ENCODE measurements around the gene CNKSR3. TPM values are rescaled to one million over a fixed set of nuclear protein-coding genes. Genes with fewer than 3 reads are reported as not detected.
A peak's percentile ranks its signal among the peaks of the same experiment; 100 is the strongest.

CNKSR3 gene
- polyA plus RNA-seq, 1 of the 3 experiments (the other 2 are of a cell fraction), result 1.6 TPM

- TF ChIP-seq SMC3 (IDR thresholded peaks at IDR 0.05; ENCODE audit: low read depth, low read length) (no peak), FOSL2 (IDR thresholded peaks at IDR 0.05; ENCODE audit: borderline replicate concordance, low read depth) (peak; percentile 88), YY1 (IDR thresholded peaks at IDR 0.05; ENCODE audit: low read depth) (no peak), SIN3A (IDR thresholded peaks at IDR 0.05; ENCODE audit: borderline replicate concordance, low read depth, low read length) (peak; percentile 46; the same call in 1 of the 2 replicates), POLR2AphosphoS5 (IDR thresholded peaks at IDR 0.05; ENCODE audit: low read depth, low read length) (peak; percentile 62; the same call in 1 of the 2 replicates), NRF1 (IDR thresholded peaks at IDR 0.05; ENCODE audit: low read depth, low read length) (no peak), TEAD4 (IDR thresholded peaks at IDR 0.05; ENCODE audit: borderline replicate concordance, insufficient read depth) (peak; percentile 83), GATA2 (CRISPR knock-in tag; IDR thresholded peaks at IDR 0.05) (no peak), GABPA (IDR thresholded peaks at IDR 0.05; ENCODE audit: low read depth) (no peak), USF1 (IDR thresholded peaks at IDR 0.05; ENCODE audit: borderline replicate concordance, low read depth) (no peak)
These were observed 99.8 kb downstream of the CNKSR3 start (continued) for GRCh38 chr6:154410619-154411072.

- H2AFZ ChIP-seq (ENCODE audit: low read depth), result no peak overlapping the region
- no peak for DNase-seq
- no peaks in the 10 kb centered on the region for H3K79me2 ChIP-seq (ENCODE audit: insufficient read depth)
- no peaks in the 10 kb centered on the region for H3K27me3 ChIP-seq (ENCODE audit: insufficient read depth)
- H3K36me3 ChIP-seq (replicated peaks in 1 of 2; ENCODE audit: control insufficient read depth in 1 of 2, insufficient read depth in 2 of 2, low read length in 1 of 2), result peaks cover 11 to 14% of the 10 kb centered on the region in 2 experiments
- H3K4me1 ChIP-seq (ENCODE audit: control insufficient read depth in 1 of 2, insufficient read depth in 2 of 2, low read depth in 1 of 2, low read length in 1 of 2), result peaks cover 2 to 35% of the 10 kb centered on the region in 2 experiments; a peak in 3 of 4 replicates
- no peak overlapping the region for H3K4me2 ChIP-seq
- no peaks in the 10 kb centered on the region for H4K20me1 ChIP-seq (ENCODE audit: insufficient read depth)
- ChIA-PET POLR2A (no interaction called here), CTCF (interaction anchor here (0.7 to 0.9 kb wide), 2 partner anchors 8 to 40 kb away, joined by 3 read pairs; no protein-coding TSS in a partner anchor)
- H3K27ac ChIP-seq (ENCODE audit: low read depth in 2 of 2, low read length in 1 of 2), result peak overlapping the region; percentile 19 to 99; a peak in 3 of 4 replicates
- H3K4me3 ChIP-seq (ENCODE audit: low read depth in 2 of 2, low read length in 1 of 2), result no peak overlapping the region
- peaks cover 32% of the 10 kb centered on the region for H3F3A ChIP-seq (replicated peaks; ENCODE audit: insufficient read depth)
- no peak overlapping the region for H3K9ac ChIP-seq
- H3K9me2 ChIP-seq, result no peaks in the 10 kb centered on the region
- peak; percentile 32; the same call in 1 of the 2 replicates for TF ChIP-seq SMC3 (IDR thresholded peaks at IDR 0.05; ENCODE audit: low read depth, low read length)
- TF ChIP-seq RAD21 (IDR thresholded peaks at IDR 0.05; ENCODE audit: low read length), result peak; percentile 50
- no peak for TF ChIP-seq IRF3 (IDR thresholded peaks at IDR 0.05; ENCODE audit: low read depth, low read length)
- peak; percentile 35 for TF ChIP-seq CTCF (IDR thresholded peaks at IDR 0.05)
- 73% methylated on average over 4 of the region's 4 CpGs for WGBS (ENCODE audit: low lambda C conversion rate)
- no peaks in the 10 kb centered on the region for H3K9me3 ChIP-seq
These were observed 101.5 kb downstream of the CNKSR3 start for GRCh38 chr6:154408891-154409500.
